GM12865 (cell line): Measurements from ENCODE around the gene MFN2.

Source experiments
- DNase-seq: peaks from one replicate; pipeline ENCODE4 v3.0.0; 2010; ENCODE audit warnings: low read depth
- H3K4me3 ChIP-seq: 2 replicates; pipeline ENCODE4 v1.5.1; 2011; ENCODE audit warnings: mild to moderate bottlenecking, low read depth, low read length, control low read depth
- TF ChIP-seq, protein P1 (sequence below): IDR thresholded peaks from 2 replicates; pipeline ENCODE4 v1.5.1; 2011; ENCODE audit warnings: low read length, control low read depth, low read depth, inconsistent platforms; ENCODE audit not compliant: insufficient read depth; ENCODE audit errors: missing control alignments

Gene MFN2

DNA sequence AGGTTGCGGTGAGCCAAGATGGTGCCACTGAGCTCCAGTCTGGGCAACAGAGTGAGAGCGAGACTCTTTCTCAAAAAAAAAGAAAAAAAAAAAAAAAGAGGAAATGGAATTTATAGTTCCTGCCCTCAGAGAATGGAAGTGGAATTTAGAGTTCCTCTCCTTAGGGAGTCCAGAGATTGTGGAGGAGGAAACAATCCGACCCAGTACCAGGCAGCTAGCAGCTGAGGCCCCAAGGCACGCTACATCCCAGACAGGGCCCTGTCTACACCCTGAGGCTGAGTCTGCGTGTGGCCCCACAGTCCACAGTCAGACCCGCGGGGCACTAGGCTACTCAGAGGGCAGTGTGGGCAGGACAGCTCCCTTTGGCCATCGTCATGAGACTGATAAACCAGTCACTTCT, 1.9 kb upstream of the MFN2 start:
- DNase-seq, result no peak
- TF ChIP-seq, protein P1, sequence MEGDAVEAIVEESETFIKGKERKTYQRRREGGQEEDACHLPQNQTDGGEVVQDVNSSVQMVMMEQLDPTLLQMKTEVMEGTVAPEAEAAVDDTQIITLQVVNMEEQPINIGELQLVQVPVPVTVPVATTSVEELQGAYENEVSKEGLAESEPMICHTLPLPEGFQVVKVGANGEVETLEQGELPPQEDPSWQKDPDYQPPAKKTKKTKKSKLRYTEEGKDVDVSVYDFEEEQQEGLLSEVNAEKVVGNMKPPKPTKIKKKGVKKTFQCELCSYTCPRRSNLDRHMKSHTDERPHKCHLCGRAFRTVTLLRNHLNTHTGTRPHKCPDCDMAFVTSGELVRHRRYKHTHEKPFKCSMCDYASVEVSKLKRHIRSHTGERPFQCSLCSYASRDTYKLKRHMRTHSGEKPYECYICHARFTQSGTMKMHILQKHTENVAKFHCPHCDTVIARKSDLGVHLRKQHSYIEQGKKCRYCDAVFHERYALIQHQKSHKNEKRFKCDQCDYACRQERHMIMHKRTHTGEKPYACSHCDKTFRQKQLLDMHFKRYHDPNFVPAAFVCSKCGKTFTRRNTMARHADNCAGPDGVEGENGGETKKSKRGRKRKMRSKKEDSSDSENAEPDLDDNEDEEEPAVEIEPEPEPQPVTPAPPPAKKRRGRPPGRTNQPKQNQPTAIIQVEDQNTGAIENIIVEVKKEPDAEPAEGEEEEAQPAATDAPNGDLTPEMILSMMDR, result no peak

DNA sequence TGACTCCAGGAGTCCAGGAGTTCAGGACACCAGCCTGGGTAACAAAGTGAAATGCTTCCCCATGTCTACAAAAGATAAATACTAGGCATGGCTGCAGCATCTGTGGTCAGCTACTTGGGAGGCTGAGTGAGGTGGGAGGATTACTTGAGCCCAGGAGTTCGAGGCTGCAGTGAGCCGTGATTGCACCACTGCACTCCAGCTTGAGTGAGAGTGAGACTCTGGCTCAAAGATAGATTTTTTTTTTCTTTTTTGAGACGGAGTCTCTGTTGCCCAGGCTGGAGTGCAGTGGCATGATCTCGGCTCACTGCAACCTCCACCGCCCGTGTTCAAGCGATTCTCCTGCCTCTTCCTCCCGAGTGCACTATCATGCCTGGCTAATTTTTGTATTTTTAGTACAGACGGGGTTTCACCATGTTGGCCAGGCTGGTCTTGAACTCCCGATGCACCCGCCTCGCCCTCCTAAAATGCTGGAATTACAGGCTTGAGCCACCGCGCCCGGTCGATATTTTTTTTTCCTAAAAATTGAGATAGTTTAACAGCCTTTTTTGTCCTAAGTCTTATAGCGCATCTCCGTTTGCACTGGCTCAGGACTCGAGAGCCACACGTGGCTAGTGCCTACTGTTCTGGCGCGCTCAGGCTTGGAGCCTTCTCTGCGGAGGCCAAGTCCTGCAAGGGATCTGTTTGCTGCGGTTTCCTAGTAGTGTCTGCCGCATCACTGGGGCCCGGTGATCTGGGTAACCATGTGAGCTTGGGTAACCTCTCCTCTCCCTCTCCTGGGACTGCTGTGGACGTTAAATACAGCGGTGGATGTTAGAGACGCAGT, 1.0 kb upstream of the MFN2 start:
- DNase-seq, result no peak
- TF ChIP-seq, protein P1, result no peak
- H3K4me3 ChIP-seq, result peak overlapping the region; percentile 89

More for the DNA sequence above, 1.9 kb upstream of the MFN2 start:
- no peak overlapping the region for H3K4me3 ChIP-seq

DNA sequence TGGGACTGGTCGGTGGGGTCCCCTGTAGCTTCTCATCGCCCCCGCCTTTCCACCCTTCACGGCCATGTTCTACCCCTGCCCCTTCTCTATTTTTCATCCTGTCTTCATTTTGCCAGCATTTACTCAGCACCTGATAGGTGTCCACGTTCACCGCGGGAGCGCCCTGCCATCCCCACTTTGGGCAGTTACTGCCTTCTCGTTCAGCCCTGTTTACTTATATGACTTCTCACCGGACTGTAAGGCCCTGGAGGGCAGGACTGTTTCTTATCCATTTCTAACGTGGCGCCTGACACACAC, 380 bp downstream of the MFN2 start:
- TF ChIP-seq, protein P1, result no peak
- peak overlapping the region; percentile 89 for H3K4me3 ChIP-seq
- DNase-seq, result no peak

DNA sequence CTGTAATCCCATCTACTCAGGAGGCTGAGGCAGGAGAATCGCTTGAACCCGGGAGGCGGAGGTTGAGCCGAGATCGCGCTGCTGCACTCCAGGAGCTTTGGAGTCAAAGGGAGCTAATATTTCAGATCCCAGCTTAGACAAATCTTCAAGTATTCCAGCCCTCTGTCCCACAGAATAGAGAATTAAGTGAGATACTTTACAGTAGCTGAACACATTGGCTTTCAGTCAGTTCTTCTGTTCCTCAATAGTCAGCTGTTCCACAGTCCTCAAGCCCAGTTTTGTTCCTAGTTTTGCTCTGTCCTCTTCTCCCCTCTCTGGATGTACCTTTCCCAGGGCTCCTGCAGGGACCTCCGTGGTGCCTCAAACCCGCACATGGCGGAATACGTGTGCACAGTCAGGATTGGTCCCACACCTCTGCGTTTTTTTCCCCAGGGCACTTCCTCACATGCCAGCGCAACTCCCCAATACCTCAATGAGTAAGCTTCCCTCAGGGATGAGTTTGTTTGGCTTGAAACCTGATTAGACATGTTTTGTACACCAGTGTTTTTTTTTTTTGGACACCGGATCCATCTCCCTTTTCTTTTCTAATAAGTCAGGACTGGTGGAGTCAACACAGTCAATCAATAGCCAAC, 1.2 kb downstream of the MFN2 start:
- no peak for DNase-seq
- TF ChIP-seq, protein P1, result no peak
- H3K4me3 ChIP-seq, result peak overlapping the region; percentile 89

DNA sequence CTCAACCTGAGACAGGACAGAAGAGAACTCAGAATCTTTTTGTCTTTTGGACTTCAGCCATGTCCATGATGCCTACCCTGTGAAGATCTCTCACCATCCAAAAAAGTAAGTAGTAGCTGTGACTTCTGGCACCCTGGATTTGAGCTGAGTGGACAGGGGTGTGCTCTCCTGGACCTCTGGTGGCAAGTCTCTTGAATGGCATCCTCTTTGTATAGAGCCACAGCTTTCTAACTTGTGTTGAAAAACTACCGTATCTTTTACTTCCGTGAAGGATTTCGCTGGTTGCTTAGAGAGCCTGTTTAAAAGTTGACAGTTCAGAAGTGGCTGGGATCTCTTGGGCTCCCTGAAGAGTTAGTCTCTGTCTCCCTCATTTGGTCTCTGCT, 1.8 kb downstream of the MFN2 start:
- H3K4me3 ChIP-seq, result no peak overlapping the region
- TF ChIP-seq, protein P1, result peak; percentile 27
- DNase-seq, result peak; percentile 46

DNA sequence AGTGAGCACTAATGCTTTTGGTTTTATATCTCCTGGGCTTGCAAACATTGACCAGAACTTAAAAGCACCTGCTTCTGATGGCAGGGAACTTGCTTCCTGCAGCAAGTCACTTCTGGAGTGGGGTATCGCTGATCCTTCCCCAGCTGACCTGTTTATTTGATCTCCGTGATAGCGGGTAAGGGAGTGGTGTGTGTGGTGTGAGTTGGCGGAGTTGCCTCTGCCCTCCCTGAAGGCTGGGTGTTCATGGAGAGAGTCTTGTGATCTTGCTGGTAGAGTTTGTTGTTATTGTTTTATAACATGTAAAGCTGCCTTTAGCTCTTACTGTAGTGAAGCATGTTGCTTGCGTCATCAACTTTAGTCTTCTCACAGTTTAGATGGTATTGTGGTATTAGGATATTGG, 3.9 kb downstream of the MFN2 start:
- TF ChIP-seq, protein P1, result no peak
- H3K4me3 ChIP-seq, result no peak overlapping the region
- no peak for DNase-seq
